ENCODE results near the gene CHST12. TPM values are rescaled to one million over a fixed set of nuclear protein-coding genes. Genes with fewer than 3 reads are reported as not detected.

The CHST12 gene
- total RNA-seq, 1 experiment from 2014 or later: 19.3 TPM

GRCh38 chr7:2466675-2467074 is 63.3 kb downstream of the CHST12 start:
- Histone ChIP-seq H2BK12ac (ENCODE audit: insufficient read length, low read depth, low read length) (no peak overlapping the region), H2AK5ac (ENCODE audit: insufficient read length, low read length) (no peak overlapping the region), H3K4me2 (ENCODE audit: insufficient read depth, insufficient read length, low read length) (no peak overlapping the region), H4K20me1 (ENCODE audit: control insufficient read depth, insufficient read depth, insufficient read length) (no peaks in the 10 kb centered on the region), H2BK15ac (ENCODE audit: low read depth, low read length) (no peak overlapping the region), H3K18ac (ENCODE audit: insufficient read length, low read depth, low read length) (no peak overlapping the region), H3K23me2 (ENCODE audit: insufficient read length, low read depth, low read length, poor library complexity, severe bottlenecking) (no peaks in the 10 kb centered on the region), H3K4ac (ENCODE audit: low read depth, low read length) (no peak overlapping the region), H3K9ac (ENCODE audit: extremely low read depth, insufficient read length, low read length) (no peak overlapping the region), H4K8ac (replicated peaks; ENCODE audit: insufficient read length, low read depth, low read length) (no peak overlapping the region), H3K4me1 (ENCODE audit: insufficient read depth, low read length) (peaks cover 7% of the 10 kb centered on the region), H2BK5ac (ENCODE audit: insufficient read length, low read length) (no peak overlapping the region), H3K9me3 (ENCODE audit: control insufficient read depth, low read depth, low read length) (no peaks in the 10 kb centered on the region), H3K79me2 (ENCODE audit: insufficient read depth, low read length) (no peaks in the 10 kb centered on the region), H2BK20ac (ENCODE audit: low read depth, low read length, poor library complexity, severe bottlenecking) (no peak overlapping the region), H3K23ac (ENCODE audit: insufficient read length, low read depth, low read length) (no peak overlapping the region), H3K14ac (ENCODE audit: insufficient read depth, low read length) (no peak overlapping the region), H3K56ac (ENCODE audit: insufficient read length, low read depth, low read length) (no peak overlapping the region), H2AFZ (ENCODE audit: low read length) (no peak overlapping the region), H3K27ac (ENCODE audit: insufficient read length, low read depth, low read length) (no peak overlapping the region), H3K79me1 (ENCODE audit: insufficient read depth, low read depth, low read length, poor library complexity, severe bottlenecking) (no peaks in the 10 kb centered on the region), H3T11ph (ENCODE audit: low read length) (no peak overlapping the region), H2BK120ac (ENCODE audit: low read depth, low read length, poor library complexity, severe bottlenecking) (no peak overlapping the region), H4K91ac (ENCODE audit: insufficient read length, low read depth, low read length) (no peak overlapping the region), H4K5ac (ENCODE audit: insufficient read length, low read depth, low read length) (no peak overlapping the region), H3K27me3 (ENCODE audit: insufficient read depth, low read length) (no peaks in the 10 kb centered on the region)
- peaks cover 8 to 9% of the 10 kb centered on the region in 2 experiments; a peak in 4 of 5 replicates for H3K9me3 Mint-ChIP-seq
- DNase-seq: no peak
- peaks cover 0 to 7% (median 0%) of the 10 kb centered on the region in 3 experiments; a peak in 3 of 7 replicates for H3K36me3 Mint-ChIP-seq (ENCODE audit: insufficient read depth in 1 of 3, low read depth in 3 of 3)
- 100% methylated on average over 2 of the region's 10 CpGs for WGBS (ENCODE audit: extremely low coverage, insufficient read length, low lambda C conversion rate)
- no peak for TF ChIP-seq CTCF (conservative IDR thresholded peaks at IDR 0.05)
- H3K4me1 Mint-ChIP-seq: peaks cover 19 to 31% of the 10 kb centered on the region in 2 experiments
- H3K27ac Mint-ChIP-seq: no peak overlapping the region
- H3K27me3 Mint-ChIP-seq (ENCODE audit: low read depth): no peaks in the 10 kb centered on the region; the same call in 1 of the 2 replicates
- no peak overlapping the region for H3K4me3 Mint-ChIP-seq

All from H9 (cell line).